HG03280 (cell line): ENCODE results near the gene SMARCC2.
"Not testable (repeated sequence)": the region's sequence is repeated elsewhere in the genome, so short reads cannot be mapped to it uniquely, and the experiment has no call there.

Source experiments
- ATAC-seq: cut with Tn5 transposase; IDR thresholded peaks from one replicate; pipeline ENCODE4 v1.9.1; 2021; ENCODE audit warnings: mild to moderate bottlenecking, moderate library complexity; ENCODE audit not compliant: unreplicated experiment

Gene SMARCC2

DNA sequence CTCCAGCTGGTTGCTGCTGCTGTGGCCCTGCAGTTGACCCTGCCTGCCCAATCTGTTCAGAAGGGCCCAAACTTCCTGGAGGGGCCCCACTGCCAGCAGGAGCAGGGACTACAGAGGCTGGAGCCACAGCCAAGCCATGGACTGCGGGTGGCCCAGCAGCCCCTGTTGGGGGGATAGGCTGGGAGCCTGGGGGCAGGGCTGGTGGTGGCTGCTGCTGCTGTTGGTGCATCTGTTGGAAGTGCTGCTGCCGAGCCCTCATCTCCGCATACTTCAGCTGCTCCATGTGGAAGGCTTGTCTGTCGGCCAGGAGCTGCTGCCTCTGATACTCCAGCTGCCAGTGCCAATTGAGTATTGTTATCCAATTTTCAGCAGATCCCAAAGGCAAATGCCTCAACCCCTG lies 23.9 kb downstream of the SMARCC2 start:
- ATAC-seq, result no peak

GRCh38 chr12:56164345-56164729 lies 24.9 kb downstream of the SMARCC2 start:
- ATAC-seq, result no peak

GRCh38 chr12:56163533-56164344 lies 25.5 kb downstream of the SMARCC2 start:
- no peak for ATAC-seq

- ATAC-seq, result no peak
These were observed 26.6 kb downstream of the SMARCC2 start for GRCh38 chr12:56162468-56163290.

DNA sequence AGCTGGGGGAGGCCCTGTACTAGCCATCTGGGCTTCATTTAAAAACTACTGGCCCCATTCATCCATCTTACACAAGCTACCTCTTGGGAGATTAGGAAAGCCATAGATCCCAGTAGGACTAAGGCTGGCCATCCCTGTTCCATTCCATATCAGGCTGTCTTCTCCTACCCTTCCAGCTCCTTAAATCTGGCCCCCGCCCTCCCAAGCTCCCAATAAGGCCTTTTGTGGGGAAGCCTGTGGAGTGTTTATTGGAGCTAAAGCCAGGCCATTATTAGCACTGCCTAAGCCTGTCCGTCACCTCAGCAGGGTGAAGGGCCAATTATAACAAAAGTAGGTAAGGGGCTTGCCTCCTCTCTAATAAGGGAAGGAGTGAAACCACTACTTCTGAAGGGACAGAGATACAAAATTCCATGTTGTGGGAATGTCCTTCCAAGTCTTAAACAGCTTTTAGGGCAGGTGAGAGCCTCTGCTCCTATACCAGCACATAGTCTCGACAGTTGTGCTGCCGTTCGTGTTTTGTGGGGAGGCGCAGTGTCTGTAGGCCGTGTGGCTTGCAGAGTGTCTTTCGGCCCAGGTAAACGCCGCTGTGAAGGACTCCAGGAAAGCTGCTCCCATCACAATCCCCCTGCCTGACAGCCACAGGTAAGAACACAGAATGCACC lies 27.5 kb downstream of the SMARCC2 start:
- ATAC-seq, result no peak

- no peak for ATAC-seq
These were observed 28.2 kb downstream of the SMARCC2 start for GRCh38 chr12:56160894-56161689.

DNA sequence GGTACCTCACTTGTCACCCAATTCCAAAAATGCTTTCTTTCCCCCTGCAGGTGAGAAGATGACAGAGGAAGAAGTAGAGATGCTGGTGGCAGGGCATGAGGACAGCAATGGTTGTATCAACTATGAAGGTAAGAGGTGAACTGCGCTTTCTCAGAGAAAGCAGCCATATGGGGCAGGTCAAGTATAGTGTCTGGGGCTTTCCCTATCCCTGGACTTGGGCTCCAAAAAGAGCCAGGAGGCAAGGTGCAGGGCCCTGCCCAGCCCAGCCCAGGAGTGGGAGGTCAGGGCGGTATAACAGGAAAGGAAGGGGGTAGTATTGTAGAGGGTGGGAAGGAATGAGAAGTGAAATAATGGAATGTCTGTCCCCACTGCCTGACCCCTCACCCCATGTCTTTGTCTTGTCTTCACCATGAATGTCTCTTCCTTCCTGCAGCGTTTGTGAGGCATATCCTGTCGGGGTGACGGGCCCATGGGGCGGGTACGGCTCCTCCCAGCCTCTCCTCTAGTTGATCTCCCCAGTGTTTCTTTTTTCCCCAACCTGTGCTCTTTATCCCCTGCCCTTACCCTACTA lies 29.0 kb downstream of the SMARCC2 start:
- no peak for ATAC-seq

DNA sequence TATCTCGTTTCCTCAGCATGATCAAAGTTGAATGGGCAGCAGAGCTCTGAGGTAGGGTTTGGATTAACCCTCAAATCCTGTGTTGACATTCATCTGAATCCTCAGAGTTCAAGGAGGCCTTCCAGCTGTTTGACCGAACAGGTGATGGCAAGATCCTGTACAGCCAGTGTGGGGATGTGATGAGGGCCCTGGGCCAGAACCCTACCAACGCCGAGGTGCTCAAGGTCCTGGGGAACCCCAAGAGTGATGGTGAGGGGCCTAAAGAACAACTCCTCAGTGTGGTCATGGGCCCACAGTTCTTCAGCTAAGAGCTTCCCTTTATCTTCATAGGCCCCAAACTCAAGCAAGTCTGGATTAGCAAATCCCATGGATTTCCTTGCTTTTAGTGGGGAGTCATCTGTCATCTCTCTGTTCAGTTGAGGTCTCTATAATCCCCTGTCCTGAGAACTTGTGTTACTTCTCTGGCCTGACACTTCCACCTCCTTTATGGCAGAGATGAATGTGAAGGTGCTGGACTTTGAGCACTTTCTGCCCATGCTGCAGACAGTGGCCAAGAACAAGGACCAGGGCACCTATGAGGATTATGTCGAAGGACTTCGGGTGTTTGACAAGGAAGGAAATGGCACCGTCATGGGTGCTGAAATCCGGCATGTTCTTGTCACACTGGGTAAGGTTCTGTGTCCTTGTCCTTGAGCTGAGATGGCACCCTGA lies 29.6 kb downstream of the SMARCC2 start:
- no peak for ATAC-seq

- no peak for ATAC-seq
These were observed 30.3 kb downstream of the SMARCC2 start for GRCh38 chr12:56158926-56159461.

DNA sequence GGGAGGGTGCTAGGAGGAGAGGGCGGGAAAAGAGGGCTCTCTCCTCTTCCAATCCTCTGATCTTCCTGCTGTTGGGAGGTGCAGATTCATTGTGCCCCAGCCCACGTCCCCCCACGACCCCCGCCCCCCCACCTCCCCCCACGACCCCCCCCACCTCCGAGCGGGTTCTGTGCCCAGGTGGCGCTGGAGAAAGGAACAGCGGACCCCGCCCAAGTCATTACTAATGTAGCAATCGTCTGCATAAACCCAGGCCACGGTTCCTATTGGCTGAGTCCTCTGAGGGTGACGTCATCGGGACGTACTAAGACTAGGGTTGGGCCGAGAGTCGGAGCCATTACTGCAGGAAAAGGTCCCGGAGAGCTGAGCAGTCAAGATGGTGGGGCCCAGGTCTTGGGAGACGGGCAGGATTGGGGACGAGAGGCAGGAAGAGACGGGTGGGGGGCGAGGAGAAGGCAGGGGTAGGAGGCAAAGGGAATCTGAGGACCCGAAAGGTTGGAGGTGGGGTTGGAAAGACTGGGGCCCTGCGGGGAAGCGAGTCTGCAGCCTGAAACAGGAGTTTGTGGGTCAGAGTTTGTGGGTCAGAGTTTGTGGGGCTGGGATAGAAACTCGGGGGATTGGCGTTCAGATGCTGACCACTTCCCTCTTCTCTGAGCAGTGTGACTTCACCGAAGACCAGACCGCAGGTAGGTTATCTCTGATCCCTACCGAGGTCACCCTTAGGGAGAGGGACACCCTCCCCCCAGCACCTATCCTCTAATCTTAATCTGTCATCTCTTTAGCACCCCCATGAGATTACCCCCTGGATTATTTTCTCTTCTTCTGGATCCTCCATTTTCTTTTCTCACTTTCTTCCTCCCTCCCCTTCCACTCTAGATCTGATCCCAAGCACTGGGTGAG lies 31.0 kb downstream of the SMARCC2 start, which contains the start of gene MYL6:
Gene MYL6, plus strand, starts transcription at position 331 of the 897 bp plus-strand sequence. Its CDS starts 43 bp downstream, at position 374.
- peak; percentile 81 for ATAC-seq

- peak; percentile 43 for ATAC-seq
These were observed 31.9 kb downstream of the SMARCC2 start for GRCh38 chr12:56157201-56158028.

- not testable (repeated sequence) for ATAC-seq
These were observed 32.7 kb downstream of the SMARCC2 start for GRCh38 chr12:56156464-56157200.

GRCh38 chr12:56155256-56155845 lies 33.9 kb downstream of the SMARCC2 start:
- no peak for ATAC-seq

DNA sequence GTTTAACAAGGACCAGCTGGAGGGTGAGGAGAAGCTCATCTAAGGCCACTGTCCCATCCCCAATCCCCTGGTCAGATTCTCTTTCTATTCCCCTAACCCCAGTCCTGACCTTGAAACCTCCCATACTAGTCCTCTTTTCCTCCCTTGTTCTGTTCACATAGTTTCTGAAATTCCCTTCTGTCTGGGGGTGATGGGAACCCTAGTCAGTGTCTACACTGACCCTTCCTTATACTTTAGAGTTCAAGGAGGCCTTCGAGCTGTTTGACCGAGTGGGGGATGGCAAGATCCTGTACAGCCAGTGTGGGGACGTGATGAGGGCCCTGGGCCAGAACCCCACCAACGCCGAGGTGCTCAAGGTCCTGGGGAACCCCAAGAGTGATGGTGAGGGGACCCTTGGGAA lies 34.5 kb downstream of the SMARCC2 start:
- no peak for ATAC-seq

GRCh38 chr12:56154246-56154771 lies 35.0 kb downstream of the SMARCC2 start:
- ATAC-seq, result no peak

DNA sequence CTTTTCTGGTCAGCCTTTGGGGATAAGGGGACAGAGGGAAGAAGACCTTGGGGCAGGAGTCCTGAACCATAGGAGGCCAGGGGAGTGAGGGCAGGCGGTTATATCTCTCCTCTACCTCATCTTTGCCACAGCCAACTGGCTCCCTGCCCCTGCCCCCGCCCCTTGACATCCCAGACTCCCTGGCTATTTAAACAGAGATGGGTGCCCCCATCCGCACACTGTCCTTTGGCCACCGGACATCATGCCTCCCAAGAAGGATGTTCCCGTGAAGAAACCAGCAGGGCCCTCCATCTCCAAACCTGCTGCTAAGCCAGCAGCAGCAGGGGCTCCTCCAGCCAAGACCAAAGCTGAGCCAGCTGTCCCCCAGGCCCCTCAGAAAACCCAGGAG lies 35.6 kb downstream of the SMARCC2 start:
- no peak for ATAC-seq
